Activated CD8-positive, alpha-beta T cell treated with anti-CD3 and anti-CD28 coated beads for 36 hours (primary cell): ENCODE measurements around the gene SIDT1. TPM values are rescaled to one million over a fixed set of nuclear protein-coding genes. Genes with fewer than 3 reads are reported as not detected.
"Not testable (repeated sequence)": the region's sequence is repeated elsewhere in the genome, so short reads cannot be mapped to it uniquely, and the experiment has no call there.

ENCODE experiments used
- ATAC-seq: fragments of 200-7000 bp; cut with Tn5 transposase; one replicate; pipeline ENCODE4 v1.10.0; 2021; ENCODE audit warnings: mild to moderate bottlenecking, moderate library complexity
- CTCF ChIA-PET: fragments of 350-600 bp; sonication (Branson Sonifier 250); formaldehyde crosslinking; loops from one replicate; lab custom pipeline; 2021; ENCODE audit warnings: antibody characterized with exemption; lab: Charles Lee
- POLR2A ChIA-PET: fragments of 350-600 bp; sonication (Branson Sonifier 250); formaldehyde crosslinking; loops from one replicate; lab custom pipeline; 2021; ENCODE audit warnings: antibody characterized with exemption; lab: Charles Lee
- DNase-seq: peaks from one replicate; pipeline ENCODE4 v3.0.0-alpha.2; 2020
- H3K27ac Mint-ChIP-seq: one replicate; pipeline ENCODE4 v1.8.0; 2021; ENCODE audit warnings: mild to moderate bottlenecking, mixed read lengths
- H3K27me3 Mint-ChIP-seq: one replicate; pipeline ENCODE4 v1.8.0; 2021; ENCODE audit warnings: mixed read lengths
- H3K36me3 Mint-ChIP-seq: one replicate; pipeline ENCODE4 v1.8.0; 2021; ENCODE audit warnings: low read depth, mixed read lengths
- H3K4me1 Mint-ChIP-seq: one replicate; pipeline ENCODE4 v1.8.0; 2021; ENCODE audit warnings: low read depth, mixed read lengths
- H3K4me3 Mint-ChIP-seq: one replicate; pipeline ENCODE4 v1.8.0; 2021; ENCODE audit warnings: mild to moderate bottlenecking, moderate library complexity, mixed read lengths
- H3K9me3 Mint-ChIP-seq: one replicate; pipeline ENCODE4 v1.8.0; 2021; ENCODE audit warnings: mixed read lengths
- intact Hi-C: fragments of 100-400 bp; cut with micrococcal nuclease; formaldehyde crosslinking; loops from one replicate; pipeline ENCODE4 v1.10.0; 2022
- total RNA-seq, 2 experiments: library from RNA; stranded (reverse); gene quantifications; one replicate each; pipeline ENCODE4 v1.2.3, GENCODE V29; 2021
- TF ChIP-seq, protein P1 (sequence below): fragments of 200-600 bp; IDR thresholded peaks from one replicate; pipeline ENCODE4 v1.8.0; 2022; ENCODE audit warnings: antibody characterized with exemption, mild to moderate bottlenecking

Gene SIDT1
- total RNA-seq, 2 experiments from 2014 or later: 21.0 to 24.0 TPM

DNA sequence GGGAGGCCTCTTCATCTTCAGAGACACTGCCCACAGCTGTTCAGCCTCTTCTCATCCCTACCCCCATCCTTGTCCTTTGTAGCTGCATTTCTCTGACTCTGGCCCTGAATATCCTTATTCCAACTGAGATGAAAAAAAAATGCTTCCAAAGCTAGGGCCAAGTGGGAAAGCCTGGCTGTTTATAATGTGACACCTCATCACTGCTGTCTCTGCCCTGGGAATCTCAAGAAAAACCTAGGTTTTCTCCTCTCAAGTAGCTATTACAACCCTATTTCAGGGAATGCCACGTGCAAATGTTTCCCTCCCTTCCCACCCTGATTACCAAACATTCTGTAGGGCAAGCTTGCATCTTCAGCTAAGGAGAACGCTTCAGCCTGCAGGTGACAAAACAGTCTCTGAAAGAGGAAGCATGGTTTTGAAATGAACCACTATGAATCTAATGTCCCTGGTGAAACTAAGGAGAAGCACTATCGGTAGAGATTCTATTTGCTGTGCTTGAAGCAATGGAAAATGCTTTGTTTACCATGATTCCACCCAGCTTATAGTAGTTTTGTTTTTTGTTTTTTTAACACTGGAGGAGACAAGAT is 98.7 kb downstream of the SIDT1 start:
- no peak for ATAC-seq
- H3K27ac Mint-ChIP-seq: peak overlapping the region; percentile 18
- TF ChIP-seq, protein P1, sequence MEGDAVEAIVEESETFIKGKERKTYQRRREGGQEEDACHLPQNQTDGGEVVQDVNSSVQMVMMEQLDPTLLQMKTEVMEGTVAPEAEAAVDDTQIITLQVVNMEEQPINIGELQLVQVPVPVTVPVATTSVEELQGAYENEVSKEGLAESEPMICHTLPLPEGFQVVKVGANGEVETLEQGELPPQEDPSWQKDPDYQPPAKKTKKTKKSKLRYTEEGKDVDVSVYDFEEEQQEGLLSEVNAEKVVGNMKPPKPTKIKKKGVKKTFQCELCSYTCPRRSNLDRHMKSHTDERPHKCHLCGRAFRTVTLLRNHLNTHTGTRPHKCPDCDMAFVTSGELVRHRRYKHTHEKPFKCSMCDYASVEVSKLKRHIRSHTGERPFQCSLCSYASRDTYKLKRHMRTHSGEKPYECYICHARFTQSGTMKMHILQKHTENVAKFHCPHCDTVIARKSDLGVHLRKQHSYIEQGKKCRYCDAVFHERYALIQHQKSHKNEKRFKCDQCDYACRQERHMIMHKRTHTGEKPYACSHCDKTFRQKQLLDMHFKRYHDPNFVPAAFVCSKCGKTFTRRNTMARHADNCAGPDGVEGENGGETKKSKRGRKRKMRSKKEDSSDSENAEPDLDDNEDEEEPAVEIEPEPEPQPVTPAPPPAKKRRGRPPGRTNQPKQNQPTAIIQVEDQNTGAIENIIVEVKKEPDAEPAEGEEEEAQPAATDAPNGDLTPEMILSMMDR: no peak
- intact Hi-C loops: no loop called here
- no peaks in the 10 kb centered on the region for H3K4me1 Mint-ChIP-seq
- no peaks in the 10 kb centered on the region for H3K27me3 Mint-ChIP-seq
- H3K9me3 Mint-ChIP-seq: no peaks in the 10 kb centered on the region
- ChIA-PET CTCF (no interaction called here), POLR2A (interaction anchor here (0.7 kb wide), 1 partner anchor 14 kb away, joined by 3 read pairs; no protein-coding TSS in a partner anchor)
- H3K36me3 Mint-ChIP-seq: peaks cover 19% of the 10 kb centered on the region
- H3K4me3 Mint-ChIP-seq: no peak overlapping the region
- DNase-seq: no peak

DNA sequence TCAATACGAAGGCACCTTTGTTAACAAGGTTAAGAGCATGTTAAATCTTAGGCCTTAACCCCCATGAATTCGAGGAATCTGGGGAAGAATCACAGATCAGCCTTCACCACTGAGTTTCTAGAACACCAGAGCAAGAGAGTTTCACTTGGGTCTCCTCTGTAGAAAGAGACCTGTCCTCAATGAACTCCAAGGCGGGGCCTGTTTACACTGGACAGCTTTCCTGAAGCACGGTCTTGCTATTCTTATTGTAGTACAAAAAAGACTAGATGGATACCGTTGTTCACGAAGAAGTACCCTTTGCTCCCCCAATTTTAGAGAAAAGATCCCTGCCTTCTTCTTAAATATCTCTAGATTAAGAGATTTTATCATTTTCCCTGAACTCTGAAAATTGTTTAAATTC is 99.2 kb downstream of the SIDT1 start:
- no peak overlapping the region for H3K4me3 Mint-ChIP-seq
- TF ChIP-seq, protein P1: no peak
- DNase-seq: no peak
- intact Hi-C loops: no loop called here
- no peak overlapping the region for H3K27ac Mint-ChIP-seq
- POLR2A ChIA-PET: interaction anchor here (1.3 kb wide), 1 partner anchor 20 kb away, joined by 3 read pairs; no protein-coding TSS in a partner anchor
- peaks cover 16% of the 10 kb centered on the region for H3K36me3 Mint-ChIP-seq
- H3K9me3 Mint-ChIP-seq: no peaks in the 10 kb centered on the region
- no peaks in the 10 kb centered on the region for H3K4me1 Mint-ChIP-seq
- ATAC-seq: no peak
- CTCF ChIA-PET: no interaction called here
- no peaks in the 10 kb centered on the region for H3K27me3 Mint-ChIP-seq

DNA sequence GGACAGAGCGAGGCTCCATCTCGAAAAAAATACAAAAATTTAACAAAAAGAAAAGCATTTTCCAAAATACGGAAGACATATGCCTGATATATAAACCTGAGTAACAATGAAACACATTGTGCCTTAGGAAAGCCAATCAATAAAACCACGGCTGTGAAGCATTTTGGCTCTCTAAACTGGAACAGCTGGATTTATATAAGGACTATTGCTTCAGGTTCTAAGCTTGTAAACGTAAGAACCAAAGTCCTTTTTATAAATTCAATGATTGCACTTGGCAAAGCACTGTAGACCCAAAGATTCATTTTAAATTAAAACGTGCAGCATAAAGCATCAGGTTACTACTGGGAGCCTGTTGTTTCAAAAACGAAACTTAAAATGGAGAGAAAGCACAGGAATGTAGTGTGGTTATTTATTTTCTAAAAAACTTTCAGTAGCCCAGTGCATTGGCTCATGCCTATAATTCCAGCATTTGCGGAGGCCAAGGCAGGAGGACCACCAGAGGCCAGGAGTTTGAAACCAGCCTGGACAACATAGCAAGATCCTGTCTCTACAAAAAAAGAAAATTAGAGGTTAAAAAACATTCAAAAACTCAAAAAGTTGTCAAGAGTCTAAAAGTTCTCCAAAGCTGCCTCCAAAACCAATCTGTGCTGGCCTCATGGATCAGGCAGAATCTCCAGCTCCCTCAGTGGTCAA is 102.6 kb downstream of the SIDT1 start:
- Mint-ChIP-seq H3K4me1 (no peaks in the 10 kb centered on the region), H3K27ac (no peak overlapping the region), H3K27me3 (no peaks in the 10 kb centered on the region), H3K36me3 (peaks cover 6% of the 10 kb centered on the region), H3K4me3 (no peak overlapping the region), H3K9me3 (no peaks in the 10 kb centered on the region)
- no peak for DNase-seq
- ATAC-seq: no peak
- POLR2A ChIA-PET: no interaction called here
- CTCF ChIA-PET: interaction anchor here (1.1 to 1.5 kb wide), 2 partner anchors 57 to 141 kb away, joined by 3 to 5 read pairs; no protein-coding TSS in a partner anchor
- intact Hi-C loops: no loop called here
- TF ChIP-seq, protein P1: no peak

DNA sequence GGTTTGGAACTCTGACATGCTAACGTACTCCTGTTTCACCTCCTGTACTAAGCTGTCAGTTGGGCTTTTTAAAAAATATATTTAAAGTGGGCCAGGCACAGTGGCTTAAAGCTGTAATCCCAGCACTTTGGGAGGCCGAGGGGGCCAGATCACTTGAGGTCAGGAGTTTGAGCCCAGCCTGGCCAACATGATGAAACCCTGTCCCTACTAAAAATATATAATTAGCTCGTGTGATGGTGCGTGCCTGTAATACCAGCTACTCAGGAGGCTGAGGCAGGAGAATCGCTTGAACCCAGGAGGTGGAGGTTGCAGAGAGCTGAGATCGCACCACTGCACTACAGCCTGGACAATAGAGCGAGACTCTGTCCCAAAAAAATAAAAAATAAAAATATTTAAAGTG is 103.7 kb downstream of the SIDT1 start:
- H3K36me3 Mint-ChIP-seq, POLR2A ChIA-PET, H3K4me1 Mint-ChIP-seq, intact Hi-C loops, ATAC-seq, DNase-seq, H3K27ac Mint-ChIP-seq, H3K9me3 Mint-ChIP-seq, H3K4me3 Mint-ChIP-seq, H3K27me3 Mint-ChIP-seq: not testable (repeated sequence)
- CTCF ChIA-PET: interaction anchor here (1.5 kb wide), 1 partner anchor 142 kb away, joined by 5 read pairs; no protein-coding TSS in a partner anchor

DNA sequence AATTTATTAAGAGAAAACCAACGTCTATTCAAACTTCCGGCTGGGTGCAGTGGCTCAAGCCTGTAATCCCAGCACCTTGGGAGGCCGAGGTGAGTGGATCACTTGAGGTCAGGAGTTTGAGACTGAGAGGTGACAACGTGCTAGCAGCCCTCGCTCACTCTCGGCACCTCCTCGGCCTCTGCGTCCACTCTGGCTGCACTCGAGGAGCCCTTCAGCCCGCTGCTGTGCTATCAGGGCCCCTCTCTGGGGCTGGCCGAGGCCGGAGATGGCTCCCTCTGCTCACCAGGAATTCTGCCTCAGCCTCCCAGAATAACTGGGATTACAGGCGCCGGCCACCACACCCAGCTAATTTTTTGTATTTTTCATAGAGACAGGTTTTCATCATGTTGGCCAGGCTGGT is 105.4 kb downstream of the SIDT1 start:
- ChIA-PET POLR2A (no interaction called here), CTCF (no interaction called here)
- TF ChIP-seq, protein P1: no peak
- Mint-ChIP-seq H3K36me3 (no peaks in the 10 kb centered on the region), H3K27me3 (no peaks in the 10 kb centered on the region), H3K27ac (no peak overlapping the region), H3K9me3 (no peaks in the 10 kb centered on the region), H3K4me3 (no peak overlapping the region), H3K4me1 (peaks cover 1% of the 10 kb centered on the region)
- DNase-seq (no peak), ATAC-seq (no peak)
- intact Hi-C loops: no loop called here
